ENCODE data around the gene STK39. TPM values are rescaled to one million over a fixed set of nuclear protein-coding genes. Genes with fewer than 3 reads are reported as not detected.
A peak's percentile ranks its signal among the peaks of the same experiment; 100 is the strongest.
"Not testable (repeated sequence)": the region's sequence is repeated elsewhere in the genome, so short reads cannot be mapped to it uniquely, and the experiment has no call there.

The STK39 gene
- total and polyA plus RNA-seq, 9 donors = 15.2 to 23.2 (median 18.5) TPM

DNA sequence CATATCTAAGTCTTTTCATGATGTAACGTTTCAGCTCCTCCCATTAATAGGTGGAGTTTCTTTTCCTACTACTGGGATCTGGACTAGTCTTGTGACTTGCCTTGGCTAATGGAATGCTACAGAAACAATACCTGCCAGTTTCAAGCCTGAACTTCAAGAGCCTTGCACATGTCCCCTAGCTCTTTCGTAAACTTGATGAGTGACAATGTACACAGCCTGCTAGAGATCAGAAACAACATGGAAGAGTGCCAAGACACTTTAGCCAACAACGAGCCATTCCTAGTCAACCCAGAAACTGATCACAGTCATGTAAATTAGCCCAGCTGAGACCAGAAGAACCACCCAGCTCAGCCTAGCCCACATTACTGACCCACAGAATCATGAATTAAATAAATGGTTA lies 24.8 kb upstream of the STK39 start:
- WGBS (ENCODE audit: insufficient coverage) = 100% methylated on average over 1 of the region's 3 CpGs
- H3K27ac ChIP-seq (ENCODE audit: low read length) = no peak overlapping the region
- no peak overlapping the region for H3K4me3 ChIP-seq (ENCODE audit: low read length)
- no peaks in the 10 kb centered on the region for H3K36me3 ChIP-seq (ENCODE audit: control insufficient read depth, insufficient read depth, low read length)
- H3K4me1 ChIP-seq (ENCODE audit: control insufficient read depth, insufficient read depth, low read length) = no peaks in the 10 kb centered on the region
- H3K27me3 ChIP-seq (ENCODE audit: control insufficient read depth, insufficient read depth, low read length) = no peaks in the 10 kb centered on the region
- no peak for DNase-seq
- H3K9me3 ChIP-seq (replicated peaks; ENCODE audit: control insufficient read depth, low read depth, low read length) = peaks cover 2% of the 10 kb centered on the region

DNA sequence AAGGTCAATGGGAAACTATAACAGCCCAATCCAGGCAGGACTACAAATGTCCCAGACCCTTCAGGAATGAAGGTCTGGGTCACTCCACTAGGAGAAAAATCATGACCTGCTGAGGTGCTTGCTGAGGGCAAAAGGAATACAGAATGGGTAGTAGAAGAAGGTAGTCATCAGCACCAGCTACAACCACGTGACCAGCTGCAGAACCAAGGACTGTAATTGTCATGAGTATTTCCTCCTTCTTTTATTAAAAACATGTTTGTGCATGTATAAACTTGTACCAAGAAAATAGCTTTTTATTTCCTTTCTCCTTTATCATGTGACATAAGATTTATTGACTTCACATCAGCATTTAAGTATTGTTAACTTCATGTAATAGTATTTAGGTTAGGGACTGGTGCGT lies 15.5 kb upstream of the STK39 start:
- no CpG with 5 or more reads among the region's 2 CpGs for WGBS (ENCODE audit: insufficient coverage)
- not testable (repeated sequence) for H3K4me1 ChIP-seq (ENCODE audit: control insufficient read depth, insufficient read depth, low read length); H3K27ac ChIP-seq (ENCODE audit: low read length); H3K27me3 ChIP-seq (ENCODE audit: control insufficient read depth, insufficient read depth, low read length); H3K4me3 ChIP-seq (ENCODE audit: low read length); H3K36me3 ChIP-seq (ENCODE audit: control insufficient read depth, insufficient read depth, low read length); DNase-seq
- H3K9me3 ChIP-seq (replicated peaks; ENCODE audit: control insufficient read depth, low read depth, low read length) = peaks cover 18% of the 10 kb centered on the region

DNA sequence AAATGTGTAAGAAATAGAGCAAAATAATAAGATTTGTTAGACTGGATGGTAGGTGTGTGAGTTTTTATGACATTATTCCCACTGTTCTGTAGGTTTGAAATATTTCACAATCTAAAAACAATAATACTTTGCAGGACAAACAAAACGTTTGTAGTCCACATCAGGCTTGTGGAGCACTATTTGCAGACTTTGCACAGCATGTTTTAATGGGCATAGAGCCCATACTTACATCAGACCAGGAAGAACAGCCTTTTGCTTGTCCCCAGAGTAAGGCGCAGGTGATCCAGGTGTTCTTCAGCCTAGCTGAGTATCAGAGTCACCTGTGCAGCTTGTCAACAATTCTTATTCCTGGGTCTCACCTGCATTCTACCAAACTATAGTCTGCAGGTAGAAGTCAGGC lies 9.1 kb upstream of the STK39 start:
- no peaks in the 10 kb centered on the region for H3K4me1 ChIP-seq (ENCODE audit: control insufficient read depth, insufficient read depth, low read length)
- 42% methylated on average over 2 of the region's 2 CpGs for WGBS (ENCODE audit: insufficient coverage)
- H3K4me3 ChIP-seq (ENCODE audit: low read length) = no peak overlapping the region
- H3K27me3 ChIP-seq (ENCODE audit: control insufficient read depth, insufficient read depth, low read length) = no peaks in the 10 kb centered on the region
- H3K27ac ChIP-seq (ENCODE audit: low read length) = no peak overlapping the region
- H3K36me3 ChIP-seq (ENCODE audit: control insufficient read depth, insufficient read depth, low read length) = no peaks in the 10 kb centered on the region
- DNase-seq = no peak
- H3K9me3 ChIP-seq (replicated peaks; ENCODE audit: control insufficient read depth, low read depth, low read length) = peaks cover 18% of the 10 kb centered on the region

DNA sequence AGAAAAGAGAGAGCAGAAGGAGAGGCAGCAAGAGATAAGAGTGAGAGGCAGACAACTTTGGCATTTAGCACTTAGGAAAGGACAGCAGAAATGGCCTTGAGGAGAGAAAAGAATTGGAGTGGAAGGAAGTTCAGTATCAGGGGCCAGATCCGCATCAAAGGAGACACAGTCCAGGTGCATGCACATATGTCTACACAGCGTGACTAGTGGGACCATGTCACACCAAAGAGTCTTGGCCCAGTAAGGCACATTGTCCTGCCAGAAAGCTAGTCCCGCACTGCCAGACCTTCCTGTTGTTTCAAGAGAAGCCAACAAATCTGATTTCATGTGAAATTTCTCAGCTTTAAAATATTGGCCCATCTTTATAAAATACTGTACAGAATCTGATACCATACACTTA lies 8.5 kb upstream of the STK39 start:
- Histone ChIP-seq H3K27me3 (ENCODE audit: control insufficient read depth, insufficient read depth, low read length) (no peaks in the 10 kb centered on the region), H3K36me3 (ENCODE audit: control insufficient read depth, insufficient read depth, low read length) (no peaks in the 10 kb centered on the region), H3K4me1 (ENCODE audit: control insufficient read depth, insufficient read depth, low read length) (no peaks in the 10 kb centered on the region), H3K4me3 (ENCODE audit: low read length) (no peak overlapping the region), H3K27ac (ENCODE audit: low read length) (no peak overlapping the region), H3K9me3 (replicated peaks; ENCODE audit: control insufficient read depth, low read depth, low read length) (peaks cover 18% of the 10 kb centered on the region)
- DNase-seq = peak; percentile 41
- WGBS (ENCODE audit: insufficient coverage) = 26% methylated on average over 3 of the region's 3 CpGs

DNA sequence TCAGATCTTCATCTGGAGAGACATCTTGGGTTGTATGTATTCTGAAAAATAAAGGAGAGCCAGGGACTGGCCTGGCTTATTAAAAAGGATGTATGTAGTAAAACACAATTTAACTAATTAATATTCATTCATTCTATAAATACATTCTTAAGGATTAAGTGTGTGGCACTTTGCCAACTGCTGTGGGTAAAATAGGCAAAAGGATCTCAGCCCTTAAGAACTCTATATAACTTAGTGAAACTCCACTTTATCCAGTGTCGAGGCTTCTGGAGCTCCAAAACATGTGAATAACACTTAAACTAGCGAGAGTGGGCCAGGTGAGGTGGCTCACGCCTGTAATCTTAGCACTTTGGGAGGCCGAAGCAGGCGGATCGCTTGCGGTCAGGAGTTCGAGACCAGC lies 7.7 kb upstream of the STK39 start:
- Histone ChIP-seq H3K27me3 (ENCODE audit: control insufficient read depth, insufficient read depth, low read length) (no peaks in the 10 kb centered on the region), H3K4me1 (ENCODE audit: control insufficient read depth, insufficient read depth, low read length) (no peaks in the 10 kb centered on the region), H3K9me3 (replicated peaks; ENCODE audit: control insufficient read depth, low read depth, low read length) (peaks cover 18% of the 10 kb centered on the region), H3K36me3 (ENCODE audit: control insufficient read depth, insufficient read depth, low read length) (no peaks in the 10 kb centered on the region), H3K27ac (ENCODE audit: low read length) (no peak overlapping the region), H3K4me3 (ENCODE audit: low read length) (no peak overlapping the region)
- WGBS (ENCODE audit: insufficient coverage) = 82% methylated on average over 7 of the region's 8 CpGs
- DNase-seq = no peak

DNA sequence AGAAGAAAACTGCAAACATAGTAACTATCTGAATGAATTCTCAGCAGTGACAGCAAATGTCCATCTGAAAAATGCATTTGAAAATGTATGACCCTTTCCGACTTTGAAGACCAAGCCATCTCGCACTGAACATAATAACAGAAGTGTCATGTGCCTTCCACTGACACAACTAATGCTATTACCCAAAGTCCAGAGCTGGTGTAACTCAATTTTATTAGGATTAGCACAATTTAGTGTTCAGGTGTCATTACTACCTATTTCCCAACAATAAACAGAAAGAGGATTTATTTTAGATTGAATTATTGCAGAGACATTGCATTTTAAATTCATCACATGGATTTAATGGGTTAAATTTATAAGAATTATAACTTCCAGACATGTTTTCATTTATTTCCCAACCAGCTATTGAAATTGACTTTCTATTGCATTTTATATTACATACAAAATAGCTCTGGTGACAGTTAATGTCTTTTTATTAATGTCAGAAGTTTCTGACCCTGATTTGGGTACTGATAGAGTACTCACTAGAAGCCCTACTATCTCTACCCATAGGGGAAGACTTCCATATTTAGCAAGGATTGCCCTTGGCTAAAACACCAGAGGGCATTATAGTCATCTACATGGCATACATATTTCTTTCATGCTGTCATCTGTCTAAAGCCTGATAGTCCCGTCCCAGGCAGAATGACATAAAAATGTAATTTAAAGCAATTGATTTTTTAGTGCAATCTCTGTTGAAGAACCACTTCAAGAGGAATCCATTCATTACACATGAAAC lies 7.0 kb upstream of the STK39 start:
- Histone ChIP-seq H3K27me3 (ENCODE audit: control insufficient read depth, insufficient read depth, low read length) (no peaks in the 10 kb centered on the region), H3K27ac (ENCODE audit: low read length) (no peak overlapping the region)
- 20% methylated on average over 1 of the region's 3 CpGs for WGBS (ENCODE audit: insufficient coverage)

DNA sequence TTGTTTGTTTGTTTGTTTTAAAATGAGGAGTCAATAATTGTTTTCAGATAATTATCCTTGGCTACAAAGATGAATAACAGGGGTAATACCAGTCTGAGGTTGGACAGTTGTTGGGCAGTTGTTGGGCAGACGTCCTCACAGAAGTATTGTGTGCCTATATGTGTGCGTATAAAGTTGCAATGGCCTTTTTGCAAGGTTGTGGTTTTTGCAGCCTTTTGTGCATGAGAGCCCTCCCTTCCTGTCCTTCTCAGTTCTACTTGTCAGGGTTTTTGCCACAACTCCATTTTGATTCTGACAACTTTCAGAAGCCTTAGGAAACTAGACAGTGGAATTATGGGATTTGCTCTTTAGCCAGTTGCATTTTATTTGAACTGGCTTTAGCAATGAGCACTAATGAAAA lies 6.0 kb upstream of the STK39 start:
- no CpG with 5 or more reads among the region's 2 CpGs for WGBS (ENCODE audit: insufficient coverage)
- no peak overlapping the region for H3K4me3 ChIP-seq (ENCODE audit: low read length)
- no peak overlapping the region for H3K27ac ChIP-seq (ENCODE audit: low read length)
- H3K27me3 ChIP-seq (ENCODE audit: control insufficient read depth, insufficient read depth, low read length) = no peaks in the 10 kb centered on the region
- DNase-seq = no peak
- no peaks in the 10 kb centered on the region for H3K4me1 ChIP-seq (ENCODE audit: control insufficient read depth, insufficient read depth, low read length)
- H3K9me3 ChIP-seq (replicated peaks; ENCODE audit: control insufficient read depth, low read depth, low read length) = peaks cover 3% of the 10 kb centered on the region
- H3K36me3 ChIP-seq (ENCODE audit: control insufficient read depth, insufficient read depth, low read length) = no peaks in the 10 kb centered on the region

More for the DNA sequence above, 7.0 kb upstream of the STK39 start:
- DNase-seq = no peak
- Histone ChIP-seq H3K4me1 (ENCODE audit: control insufficient read depth, insufficient read depth, low read length) (no peaks in the 10 kb centered on the region), H3K9me3 (replicated peaks; ENCODE audit: control insufficient read depth, low read depth, low read length) (peaks cover 11% of the 10 kb centered on the region), H3K4me3 (ENCODE audit: low read length) (no peak overlapping the region), H3K36me3 (ENCODE audit: control insufficient read depth, insufficient read depth, low read length) (no peaks in the 10 kb centered on the region)

DNA sequence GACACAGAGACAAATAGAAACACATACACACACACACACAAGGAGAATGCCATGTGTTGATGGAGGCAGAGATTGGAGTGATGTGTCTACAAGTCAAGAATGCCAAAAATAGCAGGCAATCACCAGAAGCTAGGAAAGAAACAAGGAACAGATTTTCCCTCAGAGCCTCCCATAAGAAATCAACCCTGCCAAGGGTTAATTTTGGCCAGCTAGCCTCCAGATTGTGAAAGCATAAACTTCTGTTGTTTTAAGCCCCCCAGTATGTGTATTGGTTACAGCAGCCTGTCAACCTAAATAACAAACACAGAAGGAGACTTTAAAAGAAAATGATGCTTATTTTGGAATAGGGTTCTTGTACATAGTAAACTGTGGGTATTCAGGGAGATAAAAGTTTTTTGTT lies 5.6 kb upstream of the STK39 start:
- Histone ChIP-seq H3K4me3 (ENCODE audit: low read length) (no peak overlapping the region), H3K27ac (ENCODE audit: low read length) (no peak overlapping the region), H3K36me3 (ENCODE audit: control insufficient read depth, insufficient read depth, low read length) (no peaks in the 10 kb centered on the region), H3K4me1 (ENCODE audit: control insufficient read depth, insufficient read depth, low read length) (peaks cover 2% of the 10 kb centered on the region), H3K9me3 (replicated peaks; ENCODE audit: control insufficient read depth, low read depth, low read length) (no peaks in the 10 kb centered on the region), H3K27me3 (ENCODE audit: control insufficient read depth, insufficient read depth, low read length) (no peaks in the 10 kb centered on the region)
- no peak for DNase-seq

DNA sequence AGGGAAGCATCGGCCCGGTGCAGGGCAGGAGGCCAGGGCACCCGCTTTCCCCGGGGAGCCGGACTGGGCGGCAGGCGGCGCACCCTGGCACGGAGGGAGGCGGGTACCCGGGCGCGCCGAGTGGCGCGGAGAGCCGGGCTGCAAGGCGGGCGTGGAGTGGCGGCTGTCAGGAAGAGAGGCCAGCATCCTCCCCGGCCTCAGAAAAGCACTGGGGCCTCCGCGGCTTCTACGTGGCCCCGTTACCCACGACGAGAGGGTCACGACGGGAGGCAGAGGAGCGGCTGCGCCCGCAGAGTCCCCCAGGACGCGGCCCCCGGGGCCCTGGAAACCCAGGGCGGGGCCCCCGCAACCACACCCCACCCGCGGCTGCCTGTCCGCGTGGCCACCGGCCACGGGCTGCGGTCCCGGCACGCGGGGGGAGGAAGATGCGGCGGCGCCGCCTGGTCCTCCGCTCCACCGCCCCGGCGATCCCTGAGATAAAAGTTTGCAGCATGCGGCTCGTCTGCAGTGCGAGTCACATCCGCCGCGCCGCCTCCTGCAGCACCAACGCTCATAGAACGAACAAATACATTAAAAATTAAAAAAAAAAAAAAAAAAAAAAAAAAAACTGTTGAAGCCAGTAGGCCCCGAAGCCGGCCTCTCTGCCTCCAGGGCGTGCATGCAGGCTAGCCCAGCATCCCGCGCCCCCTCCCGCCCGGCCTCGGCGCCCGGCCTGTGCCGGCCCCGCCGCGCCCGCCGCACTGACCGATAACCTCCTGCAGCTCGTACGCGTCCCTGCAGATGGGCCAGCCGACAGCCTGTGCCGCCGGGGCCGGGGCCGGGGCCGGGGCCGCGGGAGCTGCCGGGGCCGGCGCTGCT lies 683 bp downstream of the STK39 start:
- Histone ChIP-seq H3K9me3 (replicated peaks; ENCODE audit: control insufficient read depth, low read depth, low read length) (no peaks in the 10 kb centered on the region), H3K36me3 (ENCODE audit: control insufficient read depth, insufficient read depth, low read length) (no peaks in the 10 kb centered on the region), H3K4me1 (ENCODE audit: control insufficient read depth, insufficient read depth, low read length) (peaks cover 14% of the 10 kb centered on the region), H3K27me3 (ENCODE audit: control insufficient read depth, insufficient read depth, low read length) (no peaks in the 10 kb centered on the region), H3K27ac (ENCODE audit: low read length) (peak overlapping the region; percentile 49), H3K4me3 (ENCODE audit: low read length) (peak overlapping the region; percentile 67)
- 1% methylated on average over 78 of the region's 95 CpGs for whole genome bisulfite sequencing (ENCODE audit: insufficient coverage)
- peak; percentile 84 for DNase-seq

DNA sequence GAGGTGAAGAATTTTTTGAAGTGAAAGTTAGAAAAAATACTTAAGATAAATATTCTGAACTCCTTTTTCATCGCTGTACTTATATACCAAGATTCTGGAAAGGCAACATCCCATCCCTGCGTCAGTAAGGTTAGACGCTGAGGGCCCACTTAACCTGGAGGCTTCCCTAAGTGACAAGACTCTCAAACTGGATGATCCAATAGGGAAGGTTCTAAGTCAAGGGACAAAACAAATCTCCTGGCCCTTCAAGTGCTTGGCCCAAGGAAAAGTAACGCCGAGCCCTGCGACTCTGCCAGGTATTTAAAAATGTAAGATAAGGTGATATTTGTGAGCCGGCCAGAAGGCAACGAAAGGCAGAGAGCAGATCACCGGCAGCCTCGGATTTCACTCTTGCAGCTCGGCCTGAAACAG lies 1.3 kb downstream of the STK39 start:
- peak overlapping the region; percentile 67 for H3K4me3 ChIP-seq (ENCODE audit: low read length)
- WGBS (ENCODE audit: insufficient coverage) = 9% methylated on average over 8 of the region's 11 CpGs
- H3K27me3 ChIP-seq (ENCODE audit: control insufficient read depth, insufficient read depth, low read length) = no peaks in the 10 kb centered on the region
- peaks cover 14% of the 10 kb centered on the region for H3K4me1 ChIP-seq (ENCODE audit: control insufficient read depth, insufficient read depth, low read length)
- H3K27ac ChIP-seq (ENCODE audit: low read length) = peak overlapping the region; percentile 49
- H3K36me3 ChIP-seq (ENCODE audit: control insufficient read depth, insufficient read depth, low read length) = no peaks in the 10 kb centered on the region
- no peak for DNase-seq
- H3K9me3 ChIP-seq (replicated peaks; ENCODE audit: control insufficient read depth, low read depth, low read length) = no peaks in the 10 kb centered on the region
